Adipose tissue (tissue), 3 donors: ENCODE results near the gene PCDH7. TPM values are rescaled to one million over a fixed set of nuclear protein-coding genes. Genes with fewer than 3 reads are reported as not detected.

Source experiments
- H3K27ac ChIP-seq: one replicate; pipeline ENCODE4 v1.5.1; 2013; ENCODE audit warnings: low read depth, low read length
- WGBS, 3 donors: extraction: QIAGEN DNeasy Blood & Tissue Kit; methylation state at CpG; one replicate each; pipeline ENCODE4 v1.1.7; 2013; 5-methylcytosine and 5-hydroxymethylcytosine counted together
- polyA plus RNA-seq, 3 donors: library from polyadenylated mRNA; stranded (reverse); fragments of 200-250 nt; gene quantifications; one replicate each; pipeline ENCODE4 v1.2.3, GENCODE V29; 2013
- donor health status: healthy with polysubstance abuse.
- donor health status: Bipolar disorder and iron deficiency.
- donor health status: healthy.

Gene PCDH7, protein sequence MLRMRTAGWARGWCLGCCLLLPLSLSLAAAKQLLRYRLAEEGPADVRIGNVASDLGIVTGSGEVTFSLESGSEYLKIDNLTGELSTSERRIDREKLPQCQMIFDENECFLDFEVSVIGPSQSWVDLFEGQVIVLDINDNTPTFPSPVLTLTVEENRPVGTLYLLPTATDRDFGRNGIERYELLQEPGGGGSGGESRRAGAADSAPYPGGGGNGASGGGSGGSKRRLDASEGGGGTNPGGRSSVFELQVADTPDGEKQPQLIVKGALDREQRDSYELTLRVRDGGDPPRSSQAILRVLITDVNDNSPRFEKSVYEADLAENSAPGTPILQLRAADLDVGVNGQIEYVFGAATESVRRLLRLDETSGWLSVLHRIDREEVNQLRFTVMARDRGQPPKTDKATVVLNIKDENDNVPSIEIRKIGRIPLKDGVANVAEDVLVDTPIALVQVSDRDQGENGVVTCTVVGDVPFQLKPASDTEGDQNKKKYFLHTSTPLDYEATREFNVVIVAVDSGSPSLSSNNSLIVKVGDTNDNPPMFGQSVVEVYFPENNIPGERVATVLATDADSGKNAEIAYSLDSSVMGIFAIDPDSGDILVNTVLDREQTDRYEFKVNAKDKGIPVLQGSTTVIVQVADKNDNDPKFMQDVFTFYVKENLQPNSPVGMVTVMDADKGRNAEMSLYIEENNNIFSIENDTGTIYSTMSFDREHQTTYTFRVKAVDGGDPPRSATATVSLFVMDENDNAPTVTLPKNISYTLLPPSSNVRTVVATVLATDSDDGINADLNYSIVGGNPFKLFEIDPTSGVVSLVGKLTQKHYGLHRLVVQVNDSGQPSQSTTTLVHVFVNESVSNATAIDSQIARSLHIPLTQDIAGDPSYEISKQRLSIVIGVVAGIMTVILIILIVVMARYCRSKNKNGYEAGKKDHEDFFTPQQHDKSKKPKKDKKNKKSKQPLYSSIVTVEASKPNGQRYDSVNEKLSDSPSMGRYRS (N-terminal part only)
- polyA plus RNA-seq: 1 to 10 TPM in 1 of 3 donors, under 1 TPM in 2; 0.30 to 2.1 (median 0.90) TPM

GRCh38 chr4:30720021-30720660, at the start of gene PCDH7:
Gene PCDH7, plus strand, starts transcription at chr4:30720369. Its CDS starts 1,054 bp downstream, at chr4:30721423.
- 1% methylated on average over 41 to 44 of the region's 44 CpGs for WGBS, 3 donors
- H3K27ac ChIP-seq: no peak within 1 kb of the TSS

- no peak overlapping the region for H3K27ac ChIP-seq
- WGBS, 3 donors: 90 to 95% (median 94%) methylated on average over 3 of the region's 3 CpGs
Observed at GRCh38 chr4:30671926-30672448, 48.2 kb upstream of the PCDH7 start.

- H3K27ac ChIP-seq: no peak overlapping the region
Observed at GRCh38 chr4:30696191-30696590, 24.0 kb upstream of the PCDH7 start.

GRCh38 chr4:30714408-30715031, 5.6 kb upstream of the PCDH7 start:
- 35 to 56% (median 39%) methylated on average over 6 of the region's 6 CpGs for WGBS, 3 donors
- no peak overlapping the region for H3K27ac ChIP-seq

- no peak overlapping the region for H3K27ac ChIP-seq
- 5 to 8% (median 7%) methylated on average over 6 of the region's 6 CpGs for WGBS, 3 donors
Observed at GRCh38 chr4:30716158-30716557, 4.0 kb upstream of the PCDH7 start.

- no peak overlapping the region for H3K27ac ChIP-seq
- 0 to 1% (median 0%) methylated on average over 13 to 14 of the region's 15 CpGs for WGBS, 3 donors
Observed at GRCh38 chr4:30716681-30717207, 3.4 kb upstream of the PCDH7 start.

DNA sequence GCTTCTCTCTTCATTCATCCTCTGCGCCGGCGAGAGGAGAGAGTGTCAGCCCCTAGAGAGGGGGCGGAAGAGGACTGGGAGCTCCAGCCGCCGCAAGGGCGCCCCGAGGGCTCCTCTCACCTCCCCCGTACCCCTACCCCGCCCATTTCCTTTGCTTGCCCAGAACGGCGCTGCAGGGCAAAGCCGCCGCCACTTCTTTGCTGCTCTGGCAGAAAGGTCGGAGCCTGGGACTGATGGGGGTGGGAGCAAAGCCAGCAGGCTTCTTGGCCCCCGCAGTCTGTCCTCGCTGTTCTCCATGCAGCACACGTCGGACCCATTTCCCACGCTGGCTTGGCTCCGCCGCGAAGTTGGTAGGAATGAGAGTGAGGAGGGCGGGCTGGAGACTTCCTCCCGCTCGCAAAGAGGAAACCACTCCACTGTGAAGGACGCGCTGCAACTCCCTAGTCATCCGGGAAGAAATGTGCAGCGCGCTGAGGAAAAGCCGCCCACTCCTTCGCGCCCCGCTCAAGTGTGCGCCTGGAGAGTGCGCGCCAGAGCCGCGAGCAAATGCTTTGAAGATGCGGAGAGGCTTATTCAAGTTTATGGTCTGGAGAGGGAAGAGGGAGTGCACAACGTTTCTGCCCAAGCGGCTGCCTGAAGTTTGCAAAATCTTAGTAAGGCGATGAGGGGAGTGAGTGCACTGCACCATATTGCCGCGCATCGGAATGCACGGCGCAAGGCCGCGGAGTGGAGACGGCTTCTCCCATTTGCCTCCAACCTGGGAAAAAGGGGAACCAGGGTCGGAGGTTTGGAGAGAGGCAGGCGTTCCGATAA, 2.8 kb upstream of the PCDH7 start:
- H3K27ac ChIP-seq: no peak overlapping the region
- WGBS, 3 donors: 0 to 1% (median 0%) methylated on average over 51 to 55 of the region's 55 CpGs

GRCh38 chr4:30718021-30718542, 2.1 kb upstream of the PCDH7 start:
- WGBS, 3 donors: 1 to 3% (median 2%) methylated on average over 34 of the region's 34 CpGs
- H3K27ac ChIP-seq: no peak overlapping the region

DNA sequence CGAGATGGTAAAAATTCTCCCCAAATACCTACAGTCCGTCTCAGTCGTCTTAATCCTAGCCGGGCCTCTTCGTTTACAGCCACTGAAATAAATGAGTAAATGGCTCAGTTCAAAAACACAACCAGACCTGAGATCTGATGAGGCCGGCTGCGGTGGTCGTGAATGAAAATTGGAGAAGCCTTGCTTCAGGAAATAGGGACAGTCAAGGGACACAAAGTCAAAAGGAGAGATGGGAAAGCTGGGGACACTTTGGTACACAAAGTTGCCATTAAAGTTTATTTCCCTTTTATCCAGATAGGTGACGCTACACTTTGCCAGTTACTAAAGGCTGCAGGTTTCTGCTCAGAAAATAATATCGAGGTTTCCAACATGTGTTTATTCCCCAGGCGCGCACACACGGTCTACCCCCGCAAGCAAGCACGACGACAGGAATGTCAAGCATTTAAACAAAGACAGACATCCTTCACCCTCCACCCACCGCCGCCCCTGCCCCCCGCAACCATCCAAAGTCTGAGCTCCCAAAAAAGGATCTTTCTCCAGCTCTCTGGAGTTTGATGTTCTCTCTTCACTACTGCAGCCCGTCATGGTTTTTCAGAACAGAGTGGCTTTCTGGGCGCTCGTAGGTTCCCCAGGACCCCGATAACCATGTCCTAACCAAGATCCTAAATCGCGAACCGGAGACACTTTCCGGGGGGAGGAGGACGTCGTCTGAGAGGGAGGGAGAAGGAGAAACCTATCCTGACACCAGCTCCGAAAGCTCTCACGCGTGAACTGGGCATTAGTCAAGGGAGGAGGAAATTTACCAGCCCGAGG, 1.3 kb upstream of the PCDH7 start:
- WGBS, 3 donors: 2 to 3% (median 2%) methylated on average over 33 of the region's 33 CpGs
- no peak overlapping the region for H3K27ac ChIP-seq

DNA sequence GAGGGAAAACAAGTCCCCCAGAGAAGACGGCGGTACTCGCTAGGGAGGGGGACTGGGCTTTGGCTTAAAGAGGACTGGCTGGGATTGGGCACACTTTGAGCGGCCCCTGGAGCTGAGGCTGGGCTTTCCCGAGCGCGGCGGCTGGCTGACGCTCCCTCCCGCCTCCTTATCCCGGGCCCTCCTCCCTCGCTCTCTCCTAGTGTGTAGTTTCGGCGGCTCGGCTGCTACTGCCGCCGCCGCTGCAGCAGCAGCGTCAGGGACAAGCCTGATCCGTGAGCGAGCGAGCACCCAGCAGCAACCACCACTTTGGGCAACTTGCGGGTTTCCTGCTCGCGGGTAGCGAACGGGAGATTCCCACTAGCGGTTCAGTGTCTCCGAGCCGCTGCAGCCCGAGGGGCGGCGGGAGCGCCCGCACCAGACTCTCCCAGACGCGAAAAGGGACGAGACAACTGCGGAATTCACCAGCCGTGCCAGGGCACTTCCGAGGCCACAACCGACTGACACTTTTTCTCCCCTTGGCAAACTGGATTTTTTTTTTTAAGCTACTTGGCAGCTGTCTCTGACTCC, 632 bp upstream of the PCDH7 start:
- no peak overlapping the region for H3K27ac ChIP-seq
- 0 to 1% (median 0%) methylated on average over 35 to 42 of the region's 42 CpGs for WGBS, 3 donors

DNA sequence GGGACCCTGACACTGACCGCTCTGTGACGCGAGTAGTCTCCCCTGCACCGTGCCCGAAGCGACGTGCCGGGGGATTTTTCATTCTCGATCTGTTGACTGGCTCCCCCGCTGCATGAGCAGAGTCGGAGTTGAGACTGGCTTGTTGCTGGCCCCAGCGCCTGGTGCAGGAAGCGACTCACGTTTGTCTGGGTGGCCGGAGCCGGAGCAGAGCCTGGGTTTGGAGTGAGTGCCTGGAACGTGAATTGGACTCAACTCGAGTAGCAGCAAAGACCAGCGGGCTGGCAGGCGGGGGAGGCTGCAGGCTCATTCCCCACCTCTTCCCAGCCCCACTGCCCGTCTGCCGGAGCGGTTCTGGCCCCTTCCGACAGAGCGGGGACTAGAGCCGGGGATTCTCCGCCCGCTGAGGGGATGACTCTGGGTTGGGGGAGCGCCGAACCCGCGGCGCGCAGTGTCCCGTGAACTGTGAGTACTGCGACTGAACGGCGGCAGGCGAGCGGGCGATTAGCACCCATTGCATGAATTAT, 554 bp downstream of the PCDH7 start:
- WGBS, 3 donors: 1% methylated on average over 41 of the region's 41 CpGs
- no peak overlapping the region for H3K27ac ChIP-seq

DNA sequence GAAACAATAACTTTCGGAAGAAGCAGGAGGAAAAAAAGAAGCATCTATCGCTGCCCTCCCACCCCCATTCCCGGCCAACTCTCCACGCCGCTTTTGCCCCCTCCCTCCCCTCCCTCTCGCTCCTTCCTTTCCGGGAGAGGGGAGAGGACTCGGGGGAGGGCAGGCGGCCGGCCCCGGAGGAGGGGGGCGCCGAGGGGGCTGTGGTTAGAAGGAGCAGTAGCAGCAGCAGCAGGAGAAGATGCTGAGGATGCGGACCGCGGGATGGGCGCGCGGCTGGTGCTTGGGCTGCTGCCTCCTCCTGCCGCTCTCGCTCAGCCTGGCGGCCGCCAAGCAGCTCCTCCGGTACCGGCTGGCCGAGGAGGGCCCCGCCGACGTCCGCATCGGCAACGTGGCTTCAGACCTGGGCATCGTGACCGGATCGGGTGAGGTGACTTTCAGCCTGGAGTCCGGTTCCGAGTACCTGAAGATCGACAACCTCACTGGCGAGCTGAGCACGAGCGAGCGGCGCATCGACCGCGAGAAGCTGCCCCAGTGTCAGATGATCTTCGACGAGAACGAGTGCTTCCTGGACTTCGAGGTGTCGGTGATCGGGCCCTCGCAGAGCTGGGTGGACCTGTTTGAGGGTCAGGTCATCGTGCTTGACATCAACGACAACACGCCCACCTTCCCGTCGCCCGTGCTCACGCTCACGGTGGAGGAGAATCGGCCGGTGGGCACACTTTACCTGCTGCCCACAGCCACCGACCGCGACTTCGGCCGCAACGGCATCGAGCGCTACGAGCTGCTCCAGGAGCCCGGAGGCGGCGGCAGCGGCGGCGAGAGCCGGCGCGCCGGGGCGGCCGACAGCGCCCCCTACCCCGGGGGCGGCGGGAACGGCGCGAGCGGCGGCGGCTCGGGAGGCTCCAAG, 1.3 kb downstream of the PCDH7 start:
- H3K27ac ChIP-seq: no peak overlapping the region
- WGBS, 3 donors: 1% methylated on average over 84 to 94 of the region's 95 CpGs

DNA sequence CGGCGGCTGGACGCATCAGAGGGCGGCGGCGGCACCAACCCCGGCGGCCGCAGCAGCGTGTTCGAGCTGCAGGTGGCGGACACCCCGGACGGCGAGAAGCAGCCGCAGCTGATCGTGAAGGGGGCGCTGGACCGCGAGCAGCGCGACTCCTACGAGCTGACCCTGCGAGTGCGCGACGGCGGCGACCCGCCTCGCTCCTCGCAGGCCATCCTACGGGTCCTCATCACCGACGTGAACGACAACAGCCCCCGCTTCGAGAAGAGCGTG, 1.9 kb downstream of the PCDH7 start:
- H3K27ac ChIP-seq: no peak overlapping the region
- WGBS, 3 donors: 1 to 2% (median 1%) methylated on average over 22 to 39 of the region's 39 CpGs

- 6 to 9% (median 7%) methylated on average over 77 of the region's 77 CpGs for WGBS, 3 donors
- no peak overlapping the region for H3K27ac ChIP-seq
Observed at GRCh38 chr4:30722359-30723200, 2.4 kb downstream of the PCDH7 start.
